HG02571 (cell line): ENCODE measurements around the gene PSG3.
"Not testable (repeated sequence)": the region's sequence is repeated elsewhere in the genome, so short reads cannot be mapped to it uniquely, and the experiment has no call there.

Experiments
- ATAC-seq: cut with Tn5 transposase; IDR thresholded peaks from one replicate; pipeline ENCODE4 v1.9.1; 2021; ENCODE audit warnings: mild to moderate bottlenecking, moderate library complexity; ENCODE audit not compliant: unreplicated experiment

PSG3 gene

GRCh38 chr19:42695811-42696503, 44.3 kb downstream of the PSG3 start:
- ATAC-seq, result no peak

DNA sequence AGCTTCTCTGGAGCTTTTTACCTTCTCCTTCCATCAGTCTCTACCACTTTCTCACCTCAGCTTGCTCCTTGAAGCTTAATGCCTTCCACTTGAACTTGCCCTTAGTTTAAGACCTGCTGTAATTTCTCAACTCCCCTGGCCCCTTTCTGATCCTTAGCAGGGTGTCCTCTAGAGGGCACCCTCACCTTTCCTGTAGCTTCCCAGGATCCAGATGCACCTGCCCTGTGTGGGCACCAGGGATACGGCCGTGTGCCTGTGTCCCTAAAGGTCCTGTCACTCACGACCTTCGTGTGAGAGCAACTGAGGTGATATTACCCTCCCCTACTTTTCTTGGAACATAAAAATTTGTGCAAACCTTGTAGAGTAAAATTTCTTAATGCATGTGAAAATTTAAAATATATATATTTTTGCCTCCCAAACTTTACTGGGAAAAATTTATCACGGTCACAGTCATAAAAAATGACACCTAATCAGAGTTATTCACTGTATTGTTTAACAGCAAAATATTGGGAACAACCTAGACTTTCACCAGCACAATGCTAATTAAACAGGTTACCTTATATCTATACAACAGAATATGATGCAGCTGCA, 46.4 kb downstream of the PSG3 start:
- ATAC-seq, result no peak

- no peak for ATAC-seq
Measured at GRCh38 chr19:42683917-42684513, 56.3 kb downstream of the PSG3 start.

DNA sequence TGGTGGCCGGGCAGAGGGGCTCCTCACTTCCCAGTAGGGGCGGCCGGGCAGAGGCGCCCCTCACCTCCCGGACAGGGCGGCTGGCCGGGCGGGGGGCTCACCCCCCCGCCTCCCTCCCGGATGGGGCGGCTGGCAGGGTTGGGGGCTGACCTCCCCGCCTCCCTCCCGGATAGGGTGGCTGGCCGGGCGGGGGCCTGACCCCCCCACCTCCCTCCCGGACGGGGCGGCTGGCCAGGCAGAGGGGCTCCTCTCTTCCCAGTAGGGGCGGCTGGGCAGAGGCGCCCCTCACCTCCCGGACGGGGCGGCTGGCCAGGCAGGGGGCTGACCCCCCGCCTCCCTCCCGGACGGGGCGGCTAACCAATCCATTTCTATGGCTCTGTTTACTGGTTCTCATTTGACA, 64.0 kb downstream of the PSG3 start:
- ATAC-seq, result not testable (repeated sequence)

DNA sequence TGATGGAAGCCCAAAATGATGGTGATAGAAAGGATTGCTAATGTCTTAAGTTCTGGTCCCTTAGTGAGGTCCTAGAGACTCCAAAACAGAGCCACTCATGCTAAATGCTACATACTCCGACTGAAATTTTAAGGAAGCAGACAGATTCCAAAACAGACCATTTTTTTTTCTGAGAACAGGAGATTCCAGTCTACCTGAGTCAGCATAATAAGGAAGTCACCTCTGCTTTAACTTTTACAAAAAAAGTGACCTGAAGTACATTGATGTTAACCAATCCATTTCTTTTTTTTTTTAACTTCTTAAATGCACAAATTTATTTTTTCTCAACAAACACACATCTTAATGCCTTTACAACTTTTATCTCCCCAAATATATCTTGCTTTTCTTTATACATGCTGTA, 65.7 kb downstream of the PSG3 start:
- ATAC-seq, result not testable (repeated sequence)
